HG02798 (cell line): Measurements from ENCODE around the gene MATR3.

Source experiments
- ATAC-seq: cut with Tn5 transposase; IDR thresholded peaks from one replicate; pipeline ENCODE4 v1.9.1; 2021; ENCODE audit warnings: mild to moderate bottlenecking; ENCODE audit not compliant: unreplicated experiment, poor library complexity

MATR3 gene

DNA sequence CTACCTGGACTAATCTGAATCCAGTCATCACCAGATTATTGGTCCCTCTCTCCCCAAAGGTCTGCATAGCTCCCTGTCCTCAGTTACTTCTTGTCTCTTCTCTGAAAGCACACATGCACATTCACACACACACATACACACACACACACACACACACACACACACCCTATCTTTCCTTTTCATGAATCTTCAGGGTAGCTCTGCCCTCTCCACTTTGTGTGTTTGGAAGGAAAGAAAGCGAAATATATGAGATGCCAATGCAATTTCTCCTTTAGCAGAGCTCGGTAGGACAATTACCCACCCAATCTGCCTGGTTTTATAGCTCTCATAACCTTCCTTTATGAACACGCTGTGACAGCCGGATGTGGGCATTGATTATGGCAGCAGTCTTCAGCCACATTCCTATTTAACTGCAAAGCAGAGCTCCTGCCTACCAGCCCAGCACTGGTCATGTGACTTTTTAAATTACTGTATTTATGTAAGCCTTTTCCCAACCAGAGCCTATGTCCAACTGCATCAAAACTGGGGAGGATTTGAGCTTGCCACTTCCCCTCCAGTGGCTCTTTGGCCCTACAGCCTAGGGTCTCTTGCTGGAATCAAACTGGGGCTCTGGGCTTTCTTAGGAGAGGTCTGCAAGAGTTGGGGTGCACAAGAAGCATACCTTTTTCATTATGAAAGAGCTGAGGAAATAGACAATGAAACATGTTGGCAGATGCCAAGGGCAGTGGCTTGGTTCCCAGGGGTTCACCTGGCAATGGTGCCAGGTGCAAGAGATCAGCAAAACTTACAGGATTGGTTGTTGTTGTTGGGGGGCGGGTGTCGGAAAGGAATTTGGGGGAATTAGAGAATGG lies 20.8 kb upstream of the MATR3 start:
- ATAC-seq: no peak

DNA sequence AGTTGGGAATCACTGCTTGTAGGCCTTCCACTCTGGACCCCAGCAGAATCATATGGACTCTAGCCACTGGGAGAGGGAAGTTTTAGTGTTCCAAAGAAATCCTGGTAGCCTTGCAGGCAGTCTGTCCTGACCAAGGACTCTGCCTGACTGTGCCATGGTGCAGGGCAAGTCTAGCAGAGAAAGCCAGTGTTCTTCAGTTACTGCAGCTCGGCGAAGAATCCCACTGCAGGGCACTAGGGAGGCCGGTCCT lies 20.3 kb upstream of the MATR3 start:
- no peak for ATAC-seq

DNA sequence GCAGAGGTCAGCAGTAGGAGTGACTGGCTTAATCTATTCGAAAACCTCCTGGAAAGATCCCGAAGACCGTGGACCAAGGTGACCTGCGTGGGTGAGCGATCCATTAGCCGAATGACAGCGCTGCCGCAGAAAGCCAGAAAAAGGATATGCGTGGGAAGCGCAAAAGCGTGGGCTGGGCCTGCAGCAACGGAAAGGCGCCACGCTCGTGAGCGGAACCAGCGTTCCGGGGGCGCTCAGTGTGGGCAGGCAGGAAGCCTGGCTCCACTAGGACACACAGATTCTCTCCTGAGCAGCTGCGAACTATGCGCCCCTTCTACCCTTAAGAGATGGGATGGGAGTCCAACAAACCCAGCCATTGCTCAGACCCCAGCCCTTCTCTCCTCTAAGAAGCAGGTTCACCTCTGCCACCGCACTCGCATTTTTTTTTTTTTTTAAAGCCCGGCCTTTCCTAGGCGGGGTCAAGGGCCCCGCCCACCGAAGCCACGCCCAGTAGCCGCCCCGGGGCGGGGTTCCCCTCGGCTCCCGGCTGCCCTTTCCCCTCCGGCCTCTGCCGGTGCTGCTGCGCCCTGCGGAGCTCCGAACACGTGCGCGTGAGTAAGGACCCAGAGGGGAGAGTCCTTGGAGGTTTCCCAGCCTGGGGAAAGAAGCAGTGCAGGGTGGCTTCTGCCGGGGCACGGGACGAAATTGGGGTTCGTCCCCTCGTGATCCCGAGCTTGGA lies 19.8 kb upstream of the MATR3 start:
- peak; percentile 90 for ATAC-seq

DNA sequence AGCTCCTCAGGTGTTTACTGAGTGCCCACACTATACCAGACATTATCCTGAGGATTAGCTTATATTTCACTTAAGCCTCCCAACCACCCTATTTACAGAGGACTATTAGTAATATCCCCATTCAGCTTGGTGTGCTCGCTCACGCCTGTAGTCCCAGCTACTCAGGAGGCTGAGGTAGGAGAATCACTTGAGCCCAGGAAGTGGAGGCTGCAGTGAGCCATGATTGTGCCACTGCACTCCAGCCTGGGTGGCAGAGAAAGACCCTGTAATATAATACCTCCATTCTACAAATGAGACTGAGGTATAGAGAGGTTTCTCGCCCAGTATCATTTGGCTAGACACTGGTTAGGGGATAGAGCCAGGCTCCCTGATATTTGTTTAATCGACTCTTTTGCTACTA lies 18.0 kb upstream of the MATR3 start:
- no peak for ATAC-seq

DNA sequence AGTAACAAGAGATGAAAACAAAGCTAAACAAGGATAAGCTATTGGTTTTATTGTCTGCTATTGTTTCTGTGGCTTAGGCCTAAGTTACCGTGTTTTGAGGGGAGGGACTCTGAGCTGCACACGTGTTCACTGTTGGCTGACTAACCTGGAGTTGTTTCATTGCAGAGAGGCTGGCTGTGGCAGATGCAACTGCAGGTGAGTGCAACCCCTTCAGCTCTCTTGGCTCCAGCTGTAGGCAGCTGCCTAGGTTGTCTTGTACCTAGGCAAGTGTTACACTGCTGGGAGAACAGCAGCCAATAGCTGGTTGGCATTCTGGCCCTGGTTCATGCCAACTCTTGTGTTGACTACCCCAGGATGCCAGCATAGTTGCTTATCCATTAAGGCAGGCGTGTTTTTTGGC lies 17.6 kb upstream of the MATR3 start:
- no peak for ATAC-seq

DNA sequence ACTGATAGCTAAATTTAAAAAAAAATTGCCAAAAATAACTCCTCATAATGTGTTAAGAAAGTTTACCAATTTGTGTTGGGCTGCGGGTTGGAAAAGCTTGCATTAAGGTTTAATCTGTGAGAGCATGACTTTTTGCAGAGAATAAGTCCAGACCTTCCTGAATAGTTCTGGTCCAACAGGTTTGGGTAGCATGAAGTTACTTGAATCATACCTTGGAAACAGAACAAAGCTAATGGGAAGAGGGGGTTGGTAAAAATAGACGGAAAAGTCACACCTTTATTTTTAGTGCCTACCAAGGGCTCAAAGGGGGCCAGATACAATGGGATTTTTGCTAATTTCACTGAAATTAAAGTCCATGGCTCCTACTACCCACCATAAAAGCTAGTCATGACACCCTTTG lies 17.1 kb upstream of the MATR3 start:
- ATAC-seq: no peak

DNA sequence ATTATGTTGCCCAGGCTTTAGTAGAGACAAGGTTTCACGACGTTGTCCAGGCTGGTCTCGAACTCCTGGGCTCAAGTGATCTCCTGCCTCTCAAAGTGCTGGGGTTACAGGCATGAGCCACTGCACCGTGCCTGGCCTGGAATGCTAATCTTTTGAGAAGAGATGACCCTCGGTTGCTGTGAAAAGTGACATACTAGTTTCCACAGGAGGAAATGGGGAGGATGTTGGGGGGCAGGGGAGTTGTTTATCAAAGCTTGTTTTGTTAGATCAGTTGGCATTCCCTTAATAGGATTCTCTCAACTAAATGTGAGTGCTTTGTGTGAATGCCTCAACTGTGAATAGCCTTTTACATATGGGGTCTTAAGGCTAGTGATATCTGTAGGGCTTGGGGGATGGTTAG lies 16.4 kb upstream of the MATR3 start:
- no peak for ATAC-seq

DNA sequence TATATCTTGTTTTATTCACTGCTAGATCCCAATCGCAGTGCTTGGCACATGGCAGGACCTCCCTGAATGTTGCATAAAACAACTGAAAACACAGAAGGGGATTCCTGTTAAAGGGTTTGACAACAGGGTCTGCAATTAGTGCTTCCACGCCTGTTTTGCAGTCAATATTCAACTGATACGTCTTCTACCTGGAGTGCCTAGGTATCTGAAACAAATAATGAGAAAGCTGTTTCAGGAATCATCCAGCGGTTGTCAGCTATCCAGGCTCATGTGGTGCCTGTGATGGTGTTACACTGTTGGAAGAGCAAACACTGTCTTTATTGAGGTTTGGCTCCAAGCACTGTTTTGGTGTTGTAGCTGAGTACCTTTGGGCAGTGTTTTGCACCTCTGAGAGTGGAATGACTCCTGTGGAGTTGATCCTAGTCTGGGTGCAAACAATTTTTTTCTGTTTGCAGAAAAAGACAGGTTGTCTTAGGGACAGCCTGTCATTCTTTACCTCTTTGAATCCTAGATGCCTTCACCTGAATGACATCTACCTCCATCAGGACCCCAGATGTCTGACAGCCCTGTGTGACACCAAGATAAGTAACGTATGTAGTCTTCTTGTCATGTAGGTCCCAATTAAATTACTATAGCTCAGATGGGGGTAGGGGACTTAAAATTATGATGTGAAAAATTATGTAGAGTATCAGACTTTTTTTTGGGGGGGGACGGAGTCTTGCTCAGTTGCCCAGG lies 14.8 kb upstream of the MATR3 start:
- no peak for ATAC-seq

DNA sequence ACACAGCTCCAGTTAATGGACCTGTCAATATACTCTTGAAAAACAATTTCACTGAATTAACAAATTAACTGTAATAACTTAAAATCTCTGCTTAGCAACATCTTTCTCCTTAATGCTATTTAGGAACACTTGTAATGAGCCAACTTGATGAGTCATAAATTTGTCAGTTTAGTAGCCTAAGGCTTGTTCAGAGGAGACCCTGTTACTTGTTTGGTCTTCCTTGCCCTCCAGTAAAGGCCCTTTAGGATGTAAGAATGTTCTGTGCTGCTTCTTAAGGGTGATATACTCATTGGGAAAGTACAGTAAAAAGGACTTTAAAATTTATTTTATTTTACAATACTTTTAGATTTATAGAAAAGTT lies 11.4 kb upstream of the MATR3 start:
- ATAC-seq: no peak

DNA sequence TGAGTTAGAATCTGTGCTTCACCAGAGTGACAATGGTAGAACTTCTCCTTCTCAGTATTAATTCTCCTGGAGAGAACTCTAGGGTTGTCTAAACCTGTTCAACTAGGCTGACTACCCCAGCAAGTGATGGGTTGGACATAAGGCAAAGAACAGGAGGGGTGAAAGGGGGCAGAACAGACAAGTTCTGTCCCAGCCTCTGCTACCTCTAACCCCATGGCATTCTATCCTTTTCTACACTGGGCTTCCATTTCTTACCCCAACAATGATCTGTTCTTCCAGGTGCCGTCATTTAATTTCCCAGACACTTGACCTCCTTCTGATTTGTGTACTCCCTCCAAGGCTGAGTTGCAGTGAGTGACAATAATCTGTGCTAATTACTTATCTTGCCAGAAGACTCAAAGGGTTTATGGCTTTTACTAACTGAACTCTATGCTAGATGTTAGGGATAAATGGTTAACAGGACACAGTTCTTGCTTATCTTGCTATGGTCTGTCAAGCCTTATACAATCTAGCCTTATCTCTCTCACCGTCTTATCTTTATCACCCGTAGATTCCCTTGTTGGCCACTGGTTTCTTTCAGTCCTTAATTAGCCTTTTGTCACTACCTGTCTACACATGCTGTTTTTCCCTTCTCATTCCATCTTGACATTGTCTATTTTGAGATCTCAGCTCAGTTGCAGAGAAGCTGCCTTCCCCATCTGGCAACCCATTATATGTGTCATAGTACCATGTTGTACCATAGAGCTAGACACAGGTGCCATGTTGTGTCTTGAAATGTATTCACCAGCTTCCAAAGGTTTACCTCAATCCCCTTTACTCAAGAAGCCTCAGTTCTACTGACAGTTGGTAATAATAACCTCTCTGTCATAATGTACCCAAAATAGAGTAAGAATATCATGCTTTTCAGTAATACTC lies 10.0 kb upstream of the MATR3 start:
- no peak for ATAC-seq

DNA sequence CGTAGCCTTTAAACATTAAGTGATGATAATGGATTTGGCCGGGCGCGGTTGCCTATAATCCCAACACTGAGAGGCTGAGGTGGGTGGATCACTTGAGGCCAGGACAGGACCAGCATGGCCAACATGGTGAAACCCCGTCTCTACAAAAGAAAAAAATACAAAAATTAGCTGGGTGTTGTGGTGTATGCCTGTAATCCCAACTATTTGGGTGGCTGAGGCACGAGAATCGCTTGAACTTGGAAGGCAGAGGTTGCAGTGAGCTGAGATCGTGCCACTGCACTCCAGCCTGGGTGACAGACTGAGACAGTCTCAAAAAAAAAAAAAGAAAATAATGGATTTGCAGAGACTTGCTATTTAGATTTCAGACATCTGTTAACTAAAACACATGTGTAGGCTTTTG lies 9.2 kb upstream of the MATR3 start:
- ATAC-seq: no peak

DNA sequence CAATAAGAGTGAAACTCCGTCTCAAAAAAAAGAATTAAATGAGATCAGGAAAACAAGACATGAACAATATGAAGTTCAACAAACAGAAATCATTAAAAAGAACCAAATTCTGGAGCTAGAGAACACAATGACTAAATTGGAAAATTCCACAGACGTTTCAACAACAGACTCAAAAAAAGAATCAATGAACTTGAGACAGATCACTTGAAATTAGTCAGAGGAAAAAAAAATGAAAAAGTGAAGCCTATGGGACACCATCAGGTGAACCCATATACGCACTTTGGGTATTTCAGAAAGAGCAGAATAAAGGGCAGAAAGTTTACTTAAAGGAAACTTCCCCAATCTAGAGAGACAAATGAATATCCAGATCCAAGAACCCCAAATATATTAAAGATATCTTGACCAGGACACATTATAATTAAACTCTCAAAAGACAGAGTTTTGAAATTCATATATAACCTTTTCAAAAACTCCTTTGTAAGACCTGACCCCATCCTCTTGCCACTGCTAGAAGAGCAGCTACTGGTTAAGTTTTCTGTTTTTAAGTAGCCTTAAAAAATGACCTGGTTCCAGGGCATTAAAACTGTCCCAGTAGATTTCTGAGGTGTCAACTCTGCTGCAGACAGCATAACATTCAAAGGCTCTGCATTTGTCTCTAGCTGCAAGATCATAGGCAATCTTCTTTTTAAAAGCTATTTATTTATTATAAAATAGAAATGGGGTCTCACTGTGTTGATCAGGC lies 7.7 kb upstream of the MATR3 start:
- ATAC-seq: no peak

DNA sequence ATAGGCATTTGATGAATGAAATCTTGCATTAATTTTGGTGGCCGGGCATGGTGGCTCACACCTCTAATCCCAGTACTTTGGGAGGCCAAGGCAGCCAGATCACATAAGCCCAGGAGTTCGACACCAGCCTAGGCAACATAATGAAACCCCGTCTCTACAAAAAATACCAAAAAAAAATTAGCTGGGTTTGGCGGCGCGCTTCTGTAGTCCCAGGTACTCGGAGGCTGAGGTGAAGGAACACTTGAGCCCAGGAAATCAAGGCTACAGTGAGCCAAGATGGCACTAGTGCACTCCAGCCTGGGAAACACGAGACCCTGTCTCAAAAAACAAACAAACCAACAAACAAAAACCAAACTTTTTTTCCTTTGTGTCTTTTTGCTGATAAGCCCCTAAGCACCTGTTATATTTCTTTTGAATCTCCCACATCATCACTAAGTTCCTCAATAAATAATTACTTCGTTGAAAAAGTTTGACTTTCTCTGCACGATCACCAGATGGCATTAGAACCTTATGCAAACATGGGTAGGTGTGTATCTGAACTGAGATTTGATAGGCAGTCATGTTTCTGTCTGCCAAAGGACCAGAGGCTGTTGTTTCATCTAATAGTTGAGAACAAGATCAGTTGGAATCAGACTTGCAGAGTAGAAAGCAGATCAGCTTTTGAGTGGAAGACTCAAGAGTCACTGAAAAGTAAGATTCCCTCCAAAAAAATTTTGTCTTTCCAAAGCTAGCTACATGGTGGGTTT lies 5.5 kb upstream of the MATR3 start:
- ATAC-seq: no peak

DNA sequence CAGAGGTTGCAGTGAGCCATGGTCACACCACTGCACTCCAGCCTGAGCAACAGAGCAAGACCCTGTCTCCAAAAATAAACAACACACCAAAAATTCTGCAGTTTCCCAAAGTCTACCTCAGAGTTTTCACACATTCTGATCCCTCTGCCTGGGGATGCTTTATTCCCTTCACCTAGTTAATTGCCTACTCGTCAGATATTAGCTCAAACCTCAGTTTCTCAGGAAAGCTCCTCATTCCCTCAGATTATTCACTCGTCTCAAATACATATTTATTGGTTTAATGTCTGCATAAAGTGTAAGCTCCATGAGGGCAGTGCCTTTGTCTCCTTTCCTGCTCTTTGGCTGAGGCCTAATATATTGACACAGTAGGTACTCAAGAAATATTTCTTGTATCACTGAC lies 2.5 kb upstream of the MATR3 start:
- no peak for ATAC-seq

DNA sequence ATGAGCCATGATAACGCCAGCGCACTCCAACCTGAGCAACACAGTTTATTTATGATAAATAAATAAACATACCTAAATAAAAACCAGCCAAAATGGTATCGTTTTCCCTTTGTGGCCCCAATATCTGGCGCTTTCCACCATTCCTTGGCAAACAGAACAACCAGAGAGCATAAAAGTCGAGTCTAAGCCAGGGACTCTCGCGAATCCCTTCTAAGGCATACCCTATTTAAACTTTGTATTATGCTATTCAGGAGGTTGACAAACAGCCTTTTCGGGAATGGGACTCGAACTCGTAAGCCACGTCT lies 386 bp upstream of the MATR3 start:
- ATAC-seq: no peak

DNA sequence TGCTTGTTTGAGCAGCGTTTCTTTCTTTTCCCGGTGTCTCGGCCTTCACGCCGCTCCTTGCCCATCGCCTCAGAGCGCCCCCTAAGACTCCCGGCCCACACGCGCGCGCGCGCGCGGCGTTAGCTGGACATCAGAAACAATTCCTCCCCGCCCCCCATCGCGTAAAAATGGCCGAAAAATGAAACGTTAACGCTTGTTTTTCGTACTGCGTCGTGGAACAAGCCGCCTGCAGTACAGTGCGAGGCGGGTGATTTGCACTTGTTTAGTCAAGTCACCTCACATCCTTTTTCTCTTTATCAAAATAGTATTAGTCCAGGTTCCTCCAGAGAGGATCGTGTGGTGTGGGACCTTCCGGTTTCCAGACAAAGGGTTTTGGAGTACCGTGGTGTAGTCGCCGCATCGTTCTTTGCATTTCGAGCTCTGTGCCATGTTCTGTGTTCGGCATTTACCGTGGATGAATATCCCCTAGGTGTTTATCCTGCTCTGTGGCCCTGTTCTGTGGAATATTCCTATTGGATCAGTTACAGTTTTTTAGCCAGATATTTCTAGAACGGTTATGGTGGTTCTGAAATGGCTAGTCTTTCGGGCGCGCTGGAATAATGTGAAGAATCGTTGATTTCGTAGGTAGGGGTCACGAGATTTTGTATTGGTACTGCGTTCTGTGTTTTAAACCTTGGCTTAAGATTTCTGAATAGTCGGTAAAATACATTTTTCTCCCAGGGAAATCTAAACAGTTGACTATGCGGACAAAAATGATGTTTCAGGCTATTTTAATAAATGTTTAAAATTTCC lies 1.0 kb downstream of the MATR3 start:
- peak; percentile 28 for ATAC-seq

DNA sequence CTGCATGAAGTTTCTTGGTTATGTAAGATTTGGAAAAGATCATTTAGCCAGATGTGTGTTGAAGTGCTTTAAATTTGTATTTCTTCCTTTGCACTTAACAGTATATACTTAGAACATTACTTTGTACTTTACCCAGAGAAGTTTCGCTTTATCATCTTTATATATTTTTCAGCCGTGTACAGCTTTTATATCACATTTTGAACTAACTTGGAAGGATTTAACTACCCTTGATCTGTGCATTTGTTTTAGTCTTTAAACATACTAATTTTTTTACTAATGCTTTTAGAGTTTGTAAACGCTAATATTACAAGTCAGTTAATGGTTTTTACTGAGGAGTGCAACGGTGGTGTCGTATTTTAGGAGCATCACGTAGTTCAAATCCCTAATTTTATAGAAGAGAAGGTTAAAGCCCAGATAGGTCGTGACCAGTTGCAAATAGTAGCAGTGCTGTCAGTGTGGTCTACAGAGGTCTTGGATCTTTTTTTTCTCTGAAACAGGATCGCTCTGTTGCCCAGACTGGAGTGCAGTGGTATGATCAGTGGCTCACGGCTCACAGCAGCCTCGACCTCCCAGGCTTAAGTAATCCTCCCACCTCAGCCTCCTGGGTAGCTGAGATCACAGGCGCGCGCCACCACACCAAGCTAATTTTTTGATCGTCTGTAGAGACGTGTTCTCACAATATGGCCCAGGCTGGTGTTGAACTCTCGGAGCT lies 2.0 kb downstream of the MATR3 start:
- ATAC-seq: no peak

DNA sequence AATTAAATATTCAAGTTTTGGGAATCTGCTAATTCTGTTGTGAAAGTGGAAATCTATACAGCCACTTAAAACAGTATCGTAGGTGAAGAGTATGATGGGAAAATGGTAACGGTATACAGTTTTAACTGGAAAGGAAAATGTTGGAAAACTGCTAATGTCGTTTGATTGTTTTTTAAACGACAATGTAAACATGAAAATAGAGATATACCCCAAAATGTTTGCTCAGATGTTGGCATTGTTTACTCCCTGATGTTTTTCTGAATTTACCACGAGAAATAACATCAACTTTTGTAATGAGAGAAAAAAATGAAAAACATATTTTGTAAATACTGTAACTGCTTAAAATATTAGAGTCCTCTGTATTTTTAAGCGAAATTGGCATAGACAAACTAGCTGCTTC lies 2.7 kb downstream of the MATR3 start:
- no peak for ATAC-seq
